ENCODE measurements around the gene LUC7L.
"Not testable (repeated sequence)": the region's sequence is repeated elsewhere in the genome, so short reads cannot be mapped to it uniquely, and the experiment has no call there.

LUC7L gene

GRCh38 chr16:164134-164823 lies 65.0 kb downstream of the LUC7L start:
- not testable (repeated sequence) for DNase-seq

GRCh38 chr16:163696-164095 lies 65.6 kb downstream of the LUC7L start:
- DNase-seq = not testable (repeated sequence)

- not testable (repeated sequence) for DNase-seq
Observed at GRCh38 chr16:163139-163538, 66.1 kb downstream of the LUC7L start.

- DNase-seq = no peak
Observed at GRCh38 chr16:162271-162991, 66.8 kb downstream of the LUC7L start.

GRCh38 chr16:160691-161190 lies 68.5 kb downstream of the LUC7L start:
- DNase-seq = no peak

- not testable (repeated sequence) for DNase-seq
Observed at GRCh38 chr16:160242-160641, 69.0 kb downstream of the LUC7L start.

- DNase-seq = no peak
Observed at GRCh38 chr16:159136-159849, 70.0 kb downstream of the LUC7L start.

GRCh38 chr16:155031-155398 lies 74.2 kb downstream of the LUC7L start:
- no peak for DNase-seq

- peak; percentile 32 for DNase-seq
Observed at GRCh38 chr16:154217-155030, 74.8 kb downstream of the LUC7L start.

- DNase-seq = not testable (repeated sequence)
Observed at GRCh38 chr16:153550-154216, 75.6 kb downstream of the LUC7L start.

GRCh38 chr16:153129-153521 lies 76.1 kb downstream of the LUC7L start:
- DNase-seq = not testable (repeated sequence)

GRCh38 chr16:152141-153128 lies 76.8 kb downstream of the LUC7L start, which contains the start of gene HBZ:
HBZ (plus strand) TSS chr16:152644; CDS start chr16:152910, 266 bp downstream.
- DNase-seq = no peak

GRCh38 chr16:149024-149660 lies 80.1 kb downstream of the LUC7L start:
- DNase-seq = no peak

- no peak for DNase-seq
Observed at GRCh38 chr16:146646-147045, 82.6 kb downstream of the LUC7L start.

GRCh38 chr16:144797-145252 lies 84.4 kb downstream of the LUC7L start:
- no peak for DNase-seq

GRCh38 chr16:143456-143855 lies 85.8 kb downstream of the LUC7L start:
- DNase-seq = no peak

- DNase-seq = no peak
Observed at GRCh38 chr16:143047-143446, 86.2 kb downstream of the LUC7L start.

GRCh38 chr16:142405-142967 lies 86.8 kb downstream of the LUC7L start:
- DNase-seq = no peak

GRCh38 chr16:140175-140857 lies 88.9 kb downstream of the LUC7L start:
- DNase-seq = no peak
